GM18519 (cell line): Measurements from ENCODE around the gene TSPAN9.

Source experiments
- ATAC-seq: cut with Tn5 transposase; IDR thresholded peaks from one replicate; pipeline ENCODE4 v1.9.1; 2021; ENCODE audit warnings: mild to moderate bottlenecking, moderate library complexity; ENCODE audit not compliant: unreplicated experiment, low FRiP score

The TSPAN9 gene

GRCh38 chr12:3137268-3137781 is 60.1 kb downstream of the TSPAN9 start:
- ATAC-seq: no peak

- no peak for ATAC-seq
Measured at GRCh38 chr12:3137814-3138445, 60.8 kb downstream of the TSPAN9 start.

DNA sequence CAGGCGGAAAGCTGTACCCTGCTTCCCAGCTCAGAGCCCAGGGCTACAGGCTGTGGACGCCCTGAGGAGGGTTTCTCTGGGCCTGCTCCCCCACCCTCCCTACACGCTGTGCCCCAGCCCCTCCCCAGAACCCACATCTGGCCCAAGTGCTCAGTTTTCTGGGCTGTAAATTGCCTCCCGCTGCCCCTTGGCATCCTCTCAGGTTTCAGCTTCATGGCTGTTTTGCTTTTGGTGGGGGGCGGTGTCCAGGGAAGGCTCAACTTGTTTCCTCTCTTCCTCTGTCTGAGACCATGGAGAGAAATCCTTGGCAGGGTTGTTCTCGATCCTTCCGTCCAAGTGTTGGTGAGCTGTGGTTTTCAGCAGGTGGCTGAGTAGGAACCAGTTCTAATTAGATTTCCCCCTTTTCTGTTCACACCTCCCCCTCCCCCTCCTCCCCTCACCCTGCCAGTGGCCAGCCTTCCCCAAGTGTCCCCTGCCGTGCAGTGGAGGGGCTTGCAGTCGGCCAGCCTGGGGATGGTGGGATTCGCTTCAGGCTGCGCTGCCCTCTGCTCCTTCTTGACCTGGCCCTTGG is 61.8 kb downstream of the TSPAN9 start:
- no peak for ATAC-seq

DNA sequence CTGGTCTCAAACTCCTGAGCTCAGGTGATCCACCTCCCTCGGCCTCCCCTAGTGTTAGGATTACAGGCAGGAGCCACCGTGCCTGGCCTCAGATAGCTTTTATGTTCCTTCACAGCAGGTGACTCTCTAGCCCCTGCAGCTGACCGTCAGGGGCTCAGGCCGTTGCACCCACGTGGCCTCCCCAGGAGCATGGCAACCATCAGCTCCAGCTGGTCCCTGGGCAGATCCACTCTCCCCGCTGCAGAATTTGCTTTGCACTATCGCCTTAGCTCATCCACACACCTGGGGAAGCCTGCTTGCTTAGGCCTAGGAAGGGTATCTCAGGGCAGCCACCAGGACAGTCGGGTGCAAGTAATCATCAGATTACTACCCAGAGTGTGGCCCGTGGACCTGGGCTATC is 62.6 kb downstream of the TSPAN9 start:
- no peak for ATAC-seq

- ATAC-seq: no peak
Measured at GRCh38 chr12:3140284-3140683, 63.1 kb downstream of the TSPAN9 start.

DNA sequence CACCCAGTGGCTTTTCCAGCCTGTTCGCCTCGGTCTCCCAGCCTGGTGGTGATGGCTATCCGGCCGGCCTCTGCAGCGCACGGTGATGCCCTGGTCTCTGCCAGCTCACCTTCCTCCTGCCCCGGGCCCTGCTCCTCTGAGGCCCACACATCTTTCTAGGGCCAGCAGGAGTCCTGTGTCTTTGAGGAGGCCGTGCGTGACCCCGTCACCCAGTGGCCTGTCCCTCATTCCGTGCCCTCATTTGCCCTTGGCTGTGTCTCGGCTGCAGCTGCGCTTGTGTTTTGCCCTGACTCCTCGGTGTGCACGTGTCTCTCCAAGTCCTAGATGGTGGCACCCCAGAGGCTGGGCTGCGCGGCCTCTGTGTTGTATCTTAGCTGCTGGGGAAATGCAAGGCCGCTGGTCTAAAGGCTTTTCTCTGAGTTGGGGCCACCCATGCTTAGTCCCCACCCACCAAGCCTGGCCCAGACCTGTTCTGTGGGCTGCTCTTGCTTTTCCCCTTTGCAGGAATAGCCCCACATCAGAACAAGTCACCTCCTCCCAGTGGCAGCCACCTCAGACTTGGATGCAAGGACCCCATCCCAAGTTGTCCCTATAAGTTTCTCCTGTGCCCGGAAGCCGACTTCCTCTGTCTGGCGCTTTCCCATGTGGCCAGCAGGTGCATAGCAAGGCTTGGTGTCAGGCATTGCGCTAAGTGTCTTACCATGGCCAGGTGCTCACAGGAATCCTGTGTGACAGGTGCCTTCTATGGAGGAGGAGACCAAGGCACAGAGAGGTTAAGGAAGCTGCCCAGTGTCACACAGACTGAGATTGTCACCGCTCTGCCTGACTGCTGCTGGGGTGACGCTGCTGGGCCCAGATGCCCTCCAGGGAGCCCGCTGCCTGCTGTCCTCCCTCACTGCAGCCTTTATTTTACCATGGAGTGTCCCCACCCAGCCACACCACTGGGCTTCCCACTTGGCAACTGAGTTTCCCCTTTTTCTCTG is 64.5 kb downstream of the TSPAN9 start:
- ATAC-seq: no peak

- no peak for ATAC-seq
Measured at GRCh38 chr12:3142386-3142785, 65.2 kb downstream of the TSPAN9 start.

- ATAC-seq: no peak
Measured at GRCh38 chr12:3144495-3144894, 67.3 kb downstream of the TSPAN9 start.

- ATAC-seq: no peak
Measured at GRCh38 chr12:3145033-3145432, 67.9 kb downstream of the TSPAN9 start.

- no peak for ATAC-seq
Measured at GRCh38 chr12:3145546-3146310, 68.5 kb downstream of the TSPAN9 start.

DNA sequence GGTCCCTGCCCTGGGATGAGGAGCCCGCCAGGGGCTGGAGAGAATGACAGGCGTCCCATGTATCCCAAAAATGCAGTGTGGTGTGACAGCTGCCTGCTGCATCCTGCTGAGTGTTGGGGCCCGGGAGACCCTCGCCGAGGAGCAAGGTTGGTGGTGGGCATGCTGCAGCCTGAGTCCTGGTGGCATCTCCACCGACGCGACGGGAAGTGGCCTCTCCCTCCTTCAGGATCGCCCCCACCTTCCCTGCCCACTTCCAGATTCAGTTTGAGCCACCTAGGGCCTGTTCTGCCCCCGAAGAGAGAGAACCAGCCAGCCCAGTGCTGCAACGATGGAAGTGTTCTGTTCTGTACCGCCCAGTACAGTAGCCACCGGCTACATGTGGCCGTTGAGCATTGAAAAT is 70.1 kb downstream of the TSPAN9 start:
- no peak for ATAC-seq

GRCh38 chr12:3148366-3149000 is 71.3 kb downstream of the TSPAN9 start:
- no peak for ATAC-seq

GRCh38 chr12:3149515-3150307 is 72.5 kb downstream of the TSPAN9 start:
- no peak for ATAC-seq

DNA sequence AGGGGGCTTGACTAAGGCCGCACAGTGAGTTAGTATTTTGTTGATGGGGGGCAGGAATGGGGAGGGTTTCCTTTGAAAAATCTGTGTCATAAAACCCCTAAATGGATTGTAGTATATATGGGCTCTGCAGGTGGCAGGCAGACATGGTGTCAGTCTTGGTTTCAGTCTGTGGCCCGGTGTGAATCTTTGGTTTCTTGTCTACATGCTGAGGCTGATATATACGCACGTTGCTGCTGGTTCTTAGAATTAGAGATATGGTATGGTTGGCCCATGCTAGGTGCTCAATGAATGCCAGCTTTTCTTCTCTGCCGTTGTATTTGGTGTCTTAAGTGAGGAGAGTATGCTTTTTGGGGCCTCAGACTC is 73.1 kb downstream of the TSPAN9 start:
- no peak for ATAC-seq

DNA sequence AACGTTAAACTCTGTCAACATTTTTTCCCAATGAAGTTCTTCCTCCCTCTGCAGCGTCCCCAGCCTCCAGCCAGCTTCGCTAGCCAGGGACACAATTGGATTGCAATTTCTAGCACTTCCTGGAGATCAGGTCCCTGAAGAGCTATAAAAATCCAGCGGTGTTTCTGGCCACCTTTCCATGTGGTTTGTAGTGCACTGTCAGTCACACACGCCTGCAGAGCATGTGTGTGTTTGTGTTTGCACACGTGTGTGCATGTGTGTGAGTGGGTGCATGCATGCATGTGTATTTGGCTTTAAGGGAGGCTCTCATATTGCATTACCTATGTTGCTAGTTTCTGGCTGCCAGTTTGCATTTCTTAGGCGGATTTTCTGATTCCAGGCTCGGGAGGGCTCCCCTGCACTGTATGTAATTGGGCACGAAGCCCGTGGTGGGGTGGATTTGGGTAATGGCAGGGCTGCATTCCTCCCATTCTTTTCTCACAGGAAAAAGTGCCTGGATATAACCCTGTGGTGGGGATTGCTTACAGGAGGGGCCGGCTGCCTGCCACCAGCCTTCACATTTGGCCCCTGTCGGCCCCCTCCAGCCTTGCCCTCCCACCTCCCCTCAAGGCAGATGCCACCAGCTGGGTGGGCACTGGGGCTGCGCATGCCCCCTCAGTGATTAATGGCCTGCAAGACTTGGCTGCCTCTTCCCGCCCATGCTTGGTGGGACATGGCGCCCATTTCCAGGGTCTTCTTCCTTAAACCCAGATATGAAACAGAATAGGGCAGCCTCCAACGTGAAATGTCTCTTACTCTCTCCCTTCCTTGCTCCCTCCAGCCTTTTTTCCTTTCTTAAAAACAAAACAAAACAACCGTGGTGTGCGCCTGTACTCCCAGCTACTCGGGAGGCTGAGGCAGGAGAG is 74.0 kb downstream of the TSPAN9 start:
- no peak for ATAC-seq

- no peak for ATAC-seq
Measured at GRCh38 chr12:3152011-3152511, 74.9 kb downstream of the TSPAN9 start.

GRCh38 chr12:3152892-3153291 is 75.7 kb downstream of the TSPAN9 start:
- ATAC-seq: no peak

- no peak for ATAC-seq
Measured at GRCh38 chr12:3154006-3154405, 76.8 kb downstream of the TSPAN9 start.
